GM21786 (cell line): ENCODE results near the gene KDM5B.
"Not testable (repeated sequence)": the region's sequence is repeated elsewhere in the genome, so short reads cannot be mapped to it uniquely, and the experiment has no call there.

Source experiments
- ATAC-seq: cut with Tn5 transposase; IDR thresholded peaks from one replicate; pipeline ENCODE4 v1.9.1; 2021; ENCODE audit not compliant: unreplicated experiment

The KDM5B gene

GRCh38 chr1:202714202-202714601 is 94.0 kb downstream of the KDM5B start:
- ATAC-seq: not testable (repeated sequence)

GRCh38 chr1:202713110-202713509 is 95.1 kb downstream of the KDM5B start:
- no peak for ATAC-seq

GRCh38 chr1:202711949-202712635 is 96.1 kb downstream of the KDM5B start:
- ATAC-seq: no peak

GRCh38 chr1:202710070-202711045 is 97.9 kb downstream of the KDM5B start, which contains the start of gene SYT2:
SYT2 (minus strand) TSS chr1:202710454; CDS start chr1:202605772, 104,682 bp downstream.
- ATAC-seq: no peak

- ATAC-seq: no peak
Observed at GRCh38 chr1:202709276-202710041, 98.8 kb downstream of the KDM5B start.

GRCh38 chr1:202708456-202709275 is 99.6 kb downstream of the KDM5B start:
- no peak for ATAC-seq

GRCh38 chr1:202706851-202707250 is 101.4 kb downstream of the KDM5B start:
- ATAC-seq: no peak

GRCh38 chr1:202704601-202705000 is 103.6 kb downstream of the KDM5B start:
- ATAC-seq: no peak

GRCh38 chr1:202703191-202703590 is 105.0 kb downstream of the KDM5B start:
- ATAC-seq: no peak

- no peak for ATAC-seq
Observed at GRCh38 chr1:202702088-202702487, 106.1 kb downstream of the KDM5B start.

GRCh38 chr1:202701200-202701599 is 107.0 kb downstream of the KDM5B start:
- no peak for ATAC-seq

- no peak for ATAC-seq
Observed at GRCh38 chr1:202700061-202700460, 108.2 kb downstream of the KDM5B start.

GRCh38 chr1:202698276-202698675 is 109.9 kb downstream of the KDM5B start:
- no peak for ATAC-seq

- ATAC-seq: no peak
Observed at GRCh38 chr1:202697038-202697437, 111.2 kb downstream of the KDM5B start.

GRCh38 chr1:202694314-202694713 is 113.9 kb downstream of the KDM5B start:
- no peak for ATAC-seq

GRCh38 chr1:202692959-202693555 is 115.2 kb downstream of the KDM5B start:
- peak; percentile 53 for ATAC-seq

GRCh38 chr1:202691816-202692215 is 116.4 kb downstream of the KDM5B start:
- ATAC-seq: no peak

- ATAC-seq: no peak
Observed at GRCh38 chr1:202689493-202690342, 118.5 kb downstream of the KDM5B start.

GRCh38 chr1:202689082-202689481 is 119.1 kb downstream of the KDM5B start:
- no peak for ATAC-seq
